ES-I3 (cell line): ENCODE results near the gene ZNF467.

Experiments used
- H3K36me3 ChIP-seq: 2 replicates; pipeline ENCODE4 v1.6.1; 2013; ENCODE audit warnings: mild to moderate bottlenecking, low read length, control low read depth, moderate library complexity; ENCODE audit not compliant: insufficient read depth
- H3K4me1 ChIP-seq: 2 replicates; pipeline ENCODE4 v1.6.1; 2013; ENCODE audit warnings: mild to moderate bottlenecking, control low read depth, low read length; ENCODE audit not compliant: insufficient read depth
- H3K9ac ChIP-seq: 2 replicates; pipeline ENCODE4 v1.6.1; 2013; ENCODE audit warnings: low read depth, mild to moderate bottlenecking, low read length, moderate library complexity
- H3K9me3 ChIP-seq: 2 replicates; pipeline ENCODE4 v1.6.1; 2013; ENCODE audit warnings: mild to moderate bottlenecking, low read length, moderate library complexity; ENCODE audit not compliant: control insufficient read depth, insufficient read depth

Gene ZNF467, protein sequence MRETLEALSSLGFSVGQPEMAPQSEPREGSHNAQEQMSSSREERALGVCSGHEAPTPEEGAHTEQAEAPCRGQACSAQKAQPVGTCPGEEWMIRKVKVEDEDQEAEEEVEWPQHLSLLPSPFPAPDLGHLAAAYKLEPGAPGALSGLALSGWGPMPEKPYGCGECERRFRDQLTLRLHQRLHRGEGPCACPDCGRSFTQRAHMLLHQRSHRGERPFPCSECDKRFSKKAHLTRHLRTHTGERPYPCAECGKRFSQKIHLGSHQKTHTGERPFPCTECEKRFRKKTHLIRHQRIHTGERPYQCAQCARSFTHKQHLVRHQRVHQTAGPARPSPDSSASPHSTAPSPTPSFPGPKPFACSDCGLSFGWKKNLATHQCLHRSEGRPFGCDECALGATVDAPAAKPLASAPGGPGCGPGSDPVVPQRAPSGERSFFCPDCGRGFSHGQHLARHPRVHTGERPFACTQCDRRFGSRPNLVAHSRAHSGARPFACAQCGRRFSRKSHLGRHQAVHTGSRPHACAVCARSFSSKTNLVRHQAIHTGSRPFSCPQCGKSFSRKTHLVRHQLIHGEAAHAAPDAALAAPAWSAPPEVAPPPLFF

GRCh38 chr7:149773446-149774236 is at the start of gene ZNF467:
Gene ZNF467, minus strand, starts transcription at chr7:149773588. Its CDS starts 2,556 bp downstream, at chr7:149771032.
- Histone ChIP-seq H3K9me3 (no peaks in the 10 kb centered on the region), H3K4me1 (peaks cover 7% of the 10 kb centered on the region; the same call in 1 of the 2 replicates), H3K36me3 (no peaks in the 10 kb centered on the region), H3K9ac (peak within 1 kb of the TSS; percentile 75; the same call in 1 of the 2 replicates)

GRCh38 chr7:149822353-149822943 is 49.1 kb upstream of the ZNF467 start:
- H3K9ac ChIP-seq = no peak overlapping the region
- no peaks in the 10 kb centered on the region for H3K36me3 ChIP-seq
- no peaks in the 10 kb centered on the region for H3K4me1 ChIP-seq
- peaks cover 5% of the 10 kb centered on the region; the same call in 1 of the 2 replicates for H3K9me3 ChIP-seq

GRCh38 chr7:149821191-149822148 is 48.1 kb upstream of the ZNF467 start:
- no peak overlapping the region for H3K9ac ChIP-seq
- peaks cover 5% of the 10 kb centered on the region; the same call in 1 of the 2 replicates for H3K9me3 ChIP-seq
- no peaks in the 10 kb centered on the region for H3K36me3 ChIP-seq
- H3K4me1 ChIP-seq = no peaks in the 10 kb centered on the region

DNA sequence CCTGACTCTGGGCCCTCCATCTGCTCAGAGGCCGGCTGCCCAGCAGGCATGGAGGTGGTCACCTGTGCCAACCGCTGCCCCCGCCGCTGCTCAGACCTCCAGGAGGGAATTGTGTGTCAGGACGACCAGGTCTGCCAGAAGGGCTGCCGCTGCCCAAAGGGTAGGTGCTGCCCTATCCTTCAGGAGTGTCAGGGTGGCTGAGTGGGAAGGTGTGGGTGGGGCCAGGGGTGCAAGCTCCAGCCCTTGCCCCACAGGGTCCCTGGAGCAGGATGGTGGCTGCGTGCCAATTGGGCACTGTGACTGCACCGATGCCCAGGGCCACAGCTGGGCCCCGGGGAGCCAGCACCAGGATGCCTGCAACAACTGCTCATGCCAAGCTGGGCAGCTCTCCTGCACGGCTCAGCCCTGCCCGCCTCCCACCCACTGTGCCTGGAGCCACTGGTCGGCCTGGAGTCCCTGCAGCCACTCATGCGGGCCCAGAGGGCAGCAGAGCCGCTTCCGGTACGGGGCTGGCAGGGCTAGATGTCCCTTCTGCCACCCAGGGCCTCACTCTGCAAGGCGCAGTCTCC is 47.3 kb upstream of the ZNF467 start:
- Histone ChIP-seq H3K9me3 (peaks cover 5% of the 10 kb centered on the region; the same call in 1 of the 2 replicates), H3K36me3 (no peaks in the 10 kb centered on the region), H3K4me1 (no peaks in the 10 kb centered on the region), H3K9ac (no peak overlapping the region)

- Histone ChIP-seq H3K36me3 (no peaks in the 10 kb centered on the region), H3K4me1 (no peaks in the 10 kb centered on the region), H3K9ac (no peak overlapping the region), H3K9me3 (peaks cover 5% of the 10 kb centered on the region; the same call in 1 of the 2 replicates)
Observed at GRCh38 chr7:149819961-149820340, 46.6 kb upstream of the ZNF467 start.

- Histone ChIP-seq H3K36me3 (no peaks in the 10 kb centered on the region), H3K9ac (no peak overlapping the region), H3K4me1 (no peaks in the 10 kb centered on the region), H3K9me3 (peaks cover 5% of the 10 kb centered on the region; the same call in 1 of the 2 replicates)
Observed at GRCh38 chr7:149819141-149819960, 46.0 kb upstream of the ZNF467 start.

DNA sequence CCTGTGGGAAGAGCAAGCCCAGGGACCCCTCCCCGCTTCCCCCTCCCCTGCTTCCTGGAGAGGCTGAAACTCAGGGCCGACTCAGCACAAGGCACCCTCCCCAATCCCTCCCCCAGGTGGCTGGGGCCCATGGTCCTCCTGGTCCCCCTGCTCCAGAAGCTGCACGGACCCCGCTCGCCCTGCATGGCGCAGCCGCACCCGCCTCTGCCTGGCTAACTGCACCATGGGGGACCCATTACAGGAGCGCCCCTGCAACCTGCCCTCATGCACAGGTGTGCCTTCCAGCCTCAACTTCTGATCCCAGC is 45.1 kb upstream of the ZNF467 start:
- H3K4me1 ChIP-seq = no peaks in the 10 kb centered on the region
- H3K9ac ChIP-seq = no peak overlapping the region
- H3K9me3 ChIP-seq = peaks cover 4% of the 10 kb centered on the region; the same call in 1 of the 2 replicates
- H3K36me3 ChIP-seq = no peaks in the 10 kb centered on the region

DNA sequence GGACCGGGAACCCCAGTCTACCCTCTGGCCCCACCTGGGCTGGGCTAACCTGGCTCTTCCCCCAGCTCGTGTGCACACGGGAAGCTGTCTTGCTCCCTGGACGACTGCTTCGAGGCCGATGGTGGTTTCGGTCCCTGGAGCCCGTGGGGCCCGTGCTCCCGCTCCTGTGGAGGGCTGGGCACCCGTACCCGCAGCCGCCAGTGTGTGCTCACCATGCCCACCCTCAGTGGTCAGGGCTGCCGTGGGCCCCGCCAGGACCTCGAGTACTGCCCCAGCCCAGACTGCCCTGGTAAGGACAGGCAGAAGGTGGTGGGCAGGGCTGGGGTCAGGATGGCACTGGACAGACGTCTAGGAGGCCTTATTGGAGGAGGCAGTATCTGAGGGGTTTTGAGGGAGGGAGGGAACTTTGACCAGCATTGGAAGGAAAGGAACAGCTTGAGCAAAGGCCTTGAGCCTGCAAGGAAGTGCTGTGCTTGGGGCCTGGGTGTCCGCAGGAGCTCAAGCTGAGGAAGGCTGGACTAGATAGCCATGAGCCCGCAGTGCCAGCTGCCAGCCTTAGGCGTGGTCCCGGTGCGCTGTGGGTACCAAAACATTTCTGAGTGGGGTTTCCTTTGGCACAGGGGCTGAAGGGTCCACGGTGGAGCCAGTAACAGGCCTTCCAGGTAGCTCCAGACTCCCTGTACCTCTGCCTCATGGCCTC is 44.6 kb upstream of the ZNF467 start:
- no peaks in the 10 kb centered on the region for H3K9me3 ChIP-seq
- no peaks in the 10 kb centered on the region for H3K36me3 ChIP-seq
- no peaks in the 10 kb centered on the region for H3K4me1 ChIP-seq
- no peak overlapping the region for H3K9ac ChIP-seq

DNA sequence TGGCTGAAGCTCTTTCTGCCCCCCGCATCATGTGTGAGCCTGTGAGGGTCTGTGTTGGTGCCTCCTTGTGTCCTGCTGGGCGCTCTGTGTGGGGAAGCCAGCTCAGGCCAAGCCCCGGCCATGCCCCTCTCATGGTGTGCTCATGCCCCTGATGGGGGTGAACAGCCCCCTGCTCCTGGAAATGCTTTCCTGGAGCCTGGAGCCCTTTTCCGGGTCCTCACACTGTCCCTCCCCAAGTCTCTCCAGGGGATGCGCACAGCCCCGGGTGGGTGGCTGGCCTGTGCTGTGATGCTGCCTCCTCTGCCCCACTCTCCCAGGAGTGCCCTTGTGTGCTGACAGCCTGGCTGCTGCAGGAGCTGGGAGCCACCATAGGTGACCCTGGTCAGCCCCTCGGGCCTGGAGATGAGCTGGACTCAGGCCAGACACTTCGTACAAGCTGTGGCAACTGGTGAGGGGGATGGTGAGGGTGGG is 43.9 kb upstream of the ZNF467 start:
- H3K36me3 ChIP-seq = no peaks in the 10 kb centered on the region
- H3K4me1 ChIP-seq = no peaks in the 10 kb centered on the region
- no peaks in the 10 kb centered on the region for H3K9me3 ChIP-seq
- H3K9ac ChIP-seq = no peak overlapping the region

DNA sequence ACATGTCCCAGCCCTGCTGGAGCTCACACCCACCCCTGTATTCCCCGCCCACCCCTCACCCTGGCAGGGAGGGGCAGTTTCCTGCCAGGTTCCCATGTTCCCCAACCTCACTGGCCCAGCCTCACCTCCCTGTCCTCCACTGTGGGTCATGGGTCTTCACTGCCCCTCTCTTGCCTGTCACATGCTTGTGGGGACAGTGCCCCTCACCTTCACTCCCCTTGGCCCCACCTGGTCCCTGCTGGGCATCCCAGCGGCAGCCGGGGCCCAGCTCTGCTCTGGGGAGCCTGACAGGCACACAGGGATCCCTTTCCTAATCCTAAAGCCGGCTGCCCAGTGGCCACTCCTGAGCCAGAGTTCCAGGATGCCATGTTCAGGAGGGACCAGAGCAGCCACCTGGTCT is 43.4 kb upstream of the ZNF467 start:
- no peaks in the 10 kb centered on the region for H3K4me1 ChIP-seq
- no peaks in the 10 kb centered on the region for H3K9me3 ChIP-seq
- no peaks in the 10 kb centered on the region for H3K36me3 ChIP-seq
- no peak overlapping the region for H3K9ac ChIP-seq

- Histone ChIP-seq H3K4me1 (no peaks in the 10 kb centered on the region), H3K9ac (no peak overlapping the region), H3K9me3 (no peaks in the 10 kb centered on the region), H3K36me3 (no peaks in the 10 kb centered on the region)
Observed at GRCh38 chr7:149816267-149816751, 42.9 kb upstream of the ZNF467 start.

- Histone ChIP-seq H3K36me3 (no peaks in the 10 kb centered on the region), H3K9me3 (no peaks in the 10 kb centered on the region), H3K9ac (no peak overlapping the region), H3K4me1 (no peaks in the 10 kb centered on the region)
Observed at GRCh38 chr7:149815661-149816266, 42.4 kb upstream of the ZNF467 start.
